Activated T-cell treated with anti-CD3 and anti-CD28 coated beads, Interleukin-2, amount 50 U/mL, for 24 hours (primary cell): ENCODE results near the gene GDPD5.
"Not testable (repeated sequence)": the region's sequence is repeated elsewhere in the genome, so short reads cannot be mapped to it uniquely, and the experiment has no call there.

Source experiments
- DNase-seq: peaks from one replicate; pipeline ENCODE4 v3.0.0-alpha.2; 2020
- H3K27ac Mint-ChIP-seq: 2 replicates; pipeline ENCODE4 v1.8.0; 2020; ENCODE audit warnings: mild to moderate bottlenecking, mixed read lengths
- H3K27me3 Mint-ChIP-seq: 2 replicates; pipeline ENCODE4 v1.8.0; 2020; ENCODE audit warnings: mixed read lengths
- H3K36me3 Mint-ChIP-seq: 2 replicates; pipeline ENCODE4 v1.8.0; 2020; ENCODE audit warnings: low read depth, mixed read lengths
- H3K4me1 Mint-ChIP-seq: 2 replicates; pipeline ENCODE4 v1.8.0; 2020; ENCODE audit warnings: low read depth, mixed read lengths
- H3K4me3 Mint-ChIP-seq: 2 replicates; pipeline ENCODE4 v1.8.0; 2020; ENCODE audit warnings: mild to moderate bottlenecking, moderate library complexity, mixed read lengths
- H3K9me3 Mint-ChIP-seq: 2 replicates; pipeline ENCODE4 v1.8.0; 2020; ENCODE audit warnings: mixed read lengths

Gene GDPD5

GRCh38 chr11:75427181-75427580 lies 98.6 kb downstream of the GDPD5 start:
- Mint-ChIP-seq H3K9me3 (peaks cover 7% of the 10 kb centered on the region), H3K4me3 (no peak overlapping the region), H3K27me3 (peaks cover 40% of the 10 kb centered on the region), H3K27ac (no peak overlapping the region), H3K36me3 (peaks cover 14% of the 10 kb centered on the region), H3K4me1 (peaks cover 23% of the 10 kb centered on the region)
- no peak for DNase-seq

GRCh38 chr11:75426720-75427086 lies 99.0 kb downstream of the GDPD5 start:
- Mint-ChIP-seq H3K9me3 (peaks cover 7% of the 10 kb centered on the region), H3K36me3 (peaks cover 18% of the 10 kb centered on the region), H3K27me3 (peaks cover 35% of the 10 kb centered on the region), H3K4me1 (peaks cover 23% of the 10 kb centered on the region), H3K4me3 (no peak overlapping the region), H3K27ac (no peak overlapping the region)
- DNase-seq: no peak

GRCh38 chr11:75425422-75425821 lies 100.3 kb downstream of the GDPD5 start:
- DNase-seq: no peak
- H3K27me3 Mint-ChIP-seq: peaks cover 22% of the 10 kb centered on the region
- no peak overlapping the region for H3K4me3 Mint-ChIP-seq
- peaks cover 21% of the 10 kb centered on the region for H3K36me3 Mint-ChIP-seq
- H3K4me1 Mint-ChIP-seq: peaks cover 15% of the 10 kb centered on the region
- H3K27ac Mint-ChIP-seq: no peak overlapping the region
- peaks cover 7% of the 10 kb centered on the region for H3K9me3 Mint-ChIP-seq

GRCh38 chr11:75424396-75424795 lies 101.3 kb downstream of the GDPD5 start:
- Mint-ChIP-seq H3K4me3 (no peak overlapping the region), H3K27me3 (peaks cover 20% of the 10 kb centered on the region), H3K36me3 (peaks cover 21% of the 10 kb centered on the region), H3K4me1 (peaks cover 14% of the 10 kb centered on the region), H3K27ac (no peak overlapping the region), H3K9me3 (peaks cover 6% of the 10 kb centered on the region)
- no peak for DNase-seq

- no peak for DNase-seq
- peaks cover 20% of the 10 kb centered on the region for H3K36me3 Mint-ChIP-seq
- H3K27ac Mint-ChIP-seq: peak overlapping the region; percentile 33
- H3K27me3 Mint-ChIP-seq: peaks cover 13% of the 10 kb centered on the region
- H3K9me3 Mint-ChIP-seq: no peaks in the 10 kb centered on the region
- H3K4me1 Mint-ChIP-seq: peaks cover 7% of the 10 kb centered on the region
- H3K4me3 Mint-ChIP-seq: no peak overlapping the region
Observed at GRCh38 chr11:75423721-75424120, 102.0 kb downstream of the GDPD5 start.

GRCh38 chr11:75422248-75423231 lies 103.2 kb downstream of the GDPD5 start:
- Mint-ChIP-seq H3K9me3 (no peaks in the 10 kb centered on the region), H3K4me3 (no peak overlapping the region), H3K36me3 (peaks cover 25% of the 10 kb centered on the region), H3K27me3 (peaks cover 2% of the 10 kb centered on the region), H3K27ac (peak overlapping the region; percentile 0), H3K4me1 (no peaks in the 10 kb centered on the region)
- DNase-seq: no peak

- Mint-ChIP-seq H3K4me1 (no peaks in the 10 kb centered on the region), H3K27ac (peak overlapping the region; percentile 34), H3K9me3 (no peaks in the 10 kb centered on the region)
Observed at GRCh38 chr11:75421902-75422247, 103.9 kb downstream of the GDPD5 start.

GRCh38 chr11:75421035-75421602 lies 104.6 kb downstream of the GDPD5 start:
- H3K27me3 Mint-ChIP-seq: no peaks in the 10 kb centered on the region
- no peaks in the 10 kb centered on the region for H3K9me3 Mint-ChIP-seq
- peak overlapping the region; percentile 40 for H3K27ac Mint-ChIP-seq
- H3K36me3 Mint-ChIP-seq: peaks cover 35% of the 10 kb centered on the region
- H3K4me1 Mint-ChIP-seq: no peaks in the 10 kb centered on the region
- no peak overlapping the region for H3K4me3 Mint-ChIP-seq
- no peak for DNase-seq

More at GRCh38 chr11:75421902-75422247, 103.9 kb downstream of the GDPD5 start:
- DNase-seq: no peak
- H3K27me3 Mint-ChIP-seq: no peaks in the 10 kb centered on the region
- no peak overlapping the region for H3K4me3 Mint-ChIP-seq
- peaks cover 30% of the 10 kb centered on the region for H3K36me3 Mint-ChIP-seq

- Mint-ChIP-seq H3K9me3 (no peaks in the 10 kb centered on the region), H3K36me3 (peaks cover 39% of the 10 kb centered on the region), H3K27me3 (no peaks in the 10 kb centered on the region), H3K27ac (peak overlapping the region; percentile 15), H3K4me1 (no peaks in the 10 kb centered on the region), H3K4me3 (no peak overlapping the region)
- DNase-seq: no peak
Observed at GRCh38 chr11:75420224-75421034, 105.3 kb downstream of the GDPD5 start.

- peaks cover 58% of the 10 kb centered on the region for H3K36me3 Mint-ChIP-seq
- H3K27me3 Mint-ChIP-seq: no peaks in the 10 kb centered on the region
- no peaks in the 10 kb centered on the region for H3K4me1 Mint-ChIP-seq
- H3K4me3 Mint-ChIP-seq: no peak overlapping the region
- H3K27ac Mint-ChIP-seq: peak overlapping the region; percentile 13
- no peaks in the 10 kb centered on the region for H3K9me3 Mint-ChIP-seq
- DNase-seq: no peak
Observed at GRCh38 chr11:75413864-75414263, 111.9 kb downstream of the GDPD5 start.

GRCh38 chr11:75413146-75413545 lies 112.6 kb downstream of the GDPD5 start:
- H3K4me1 Mint-ChIP-seq, H3K9me3 Mint-ChIP-seq, H3K27me3 Mint-ChIP-seq, H3K4me3 Mint-ChIP-seq, DNase-seq: not testable (repeated sequence)
- Mint-ChIP-seq H3K36me3 (peaks cover 64% of the 10 kb centered on the region), H3K27ac (peak overlapping the region; percentile 13)

- not testable (repeated sequence) for H3K9me3 Mint-ChIP-seq, H3K27me3 Mint-ChIP-seq, H3K4me3 Mint-ChIP-seq, DNase-seq
- Mint-ChIP-seq H3K4me1 (peaks cover 24% of the 10 kb centered on the region), H3K27ac (peak overlapping the region; percentile 44), H3K36me3 (peaks cover 73% of the 10 kb centered on the region)
Observed at GRCh38 chr11:75409971-75410370, 115.8 kb downstream of the GDPD5 start.

- Mint-ChIP-seq H3K9me3 (no peaks in the 10 kb centered on the region), H3K27ac (no peak overlapping the region), H3K4me3 (no peak overlapping the region), H3K4me1 (peaks cover 33% of the 10 kb centered on the region), H3K27me3 (no peaks in the 10 kb centered on the region), H3K36me3 (peaks cover 75% of the 10 kb centered on the region)
- DNase-seq: no peak
Observed at GRCh38 chr11:75408957-75409219, 116.9 kb downstream of the GDPD5 start.

- no peak for DNase-seq
- Mint-ChIP-seq H3K4me1 (peaks cover 59% of the 10 kb centered on the region), H3K27ac (peak overlapping the region; percentile 81), H3K36me3 (peaks cover 76% of the 10 kb centered on the region), H3K9me3 (no peaks in the 10 kb centered on the region), H3K4me3 (no peak overlapping the region), H3K27me3 (no peaks in the 10 kb centered on the region)
Observed at GRCh38 chr11:75406338-75406777, 119.4 kb downstream of the GDPD5 start.
